HG03196 (cell line): ENCODE results near the gene RPN1.
"Not testable (repeated sequence)": the region's sequence is repeated elsewhere in the genome, so short reads cannot be mapped to it uniquely, and the experiment has no call there.

ENCODE experiments used
- ATAC-seq: cut with Tn5 transposase; IDR thresholded peaks from one replicate; pipeline ENCODE4 v1.9.1; 2021; ENCODE audit not compliant: unreplicated experiment

The RPN1 gene

GRCh38 chr3:128650096-128651050 is at the start of gene RPN1:
Gene RPN1, minus strand, starts transcription at chr3:128650818. Its CDS starts 18 bp downstream, at chr3:128650800.
- peak; percentile 93 for ATAC-seq

GRCh38 chr3:128698211-128699047 is 47.8 kb upstream of the RPN1 start:
- no peak for ATAC-seq

- ATAC-seq, result no peak
Measured at GRCh38 chr3:128697341-128697740, 46.7 kb upstream of the RPN1 start.

GRCh38 chr3:128693696-128694095 is 43.1 kb upstream of the RPN1 start:
- ATAC-seq, result no peak

- ATAC-seq, result no peak
Measured at GRCh38 chr3:128689060-128689459, 38.4 kb upstream of the RPN1 start.

GRCh38 chr3:128686465-128686864 is 35.8 kb upstream of the RPN1 start:
- no peak for ATAC-seq

- no peak for ATAC-seq
Measured at GRCh38 chr3:128684986-128685726, 34.5 kb upstream of the RPN1 start.

GRCh38 chr3:128683957-128684356 is 33.3 kb upstream of the RPN1 start:
- no peak for ATAC-seq

GRCh38 chr3:128681369-128681829 is 30.8 kb upstream of the RPN1 start:
- no peak for ATAC-seq

- peak; percentile 92 for ATAC-seq
Measured at GRCh38 chr3:128680603-128681368, 30.2 kb upstream of the RPN1 start.

- ATAC-seq, result no peak
Measured at GRCh38 chr3:128679338-128679737, 28.7 kb upstream of the RPN1 start.

- ATAC-seq, result not testable (repeated sequence)
Measured at GRCh38 chr3:128675802-128676201, 25.2 kb upstream of the RPN1 start.

- no peak for ATAC-seq
Measured at GRCh38 chr3:128674161-128674784, 23.7 kb upstream of the RPN1 start.

GRCh38 chr3:128667641-128668040 is 17.0 kb upstream of the RPN1 start:
- ATAC-seq, result no peak

GRCh38 chr3:128665362-128666021 is 14.9 kb upstream of the RPN1 start:
- ATAC-seq, result no peak

- no peak for ATAC-seq
Measured at GRCh38 chr3:128663151-128663550, 12.5 kb upstream of the RPN1 start.

- no peak for ATAC-seq
Measured at GRCh38 chr3:128655531-128655930, 4.9 kb upstream of the RPN1 start.

GRCh38 chr3:128653993-128654805 is 3.6 kb upstream of the RPN1 start:
- ATAC-seq, result not testable (repeated sequence)
